ENCODE data around the gene ERN1.

DNA sequence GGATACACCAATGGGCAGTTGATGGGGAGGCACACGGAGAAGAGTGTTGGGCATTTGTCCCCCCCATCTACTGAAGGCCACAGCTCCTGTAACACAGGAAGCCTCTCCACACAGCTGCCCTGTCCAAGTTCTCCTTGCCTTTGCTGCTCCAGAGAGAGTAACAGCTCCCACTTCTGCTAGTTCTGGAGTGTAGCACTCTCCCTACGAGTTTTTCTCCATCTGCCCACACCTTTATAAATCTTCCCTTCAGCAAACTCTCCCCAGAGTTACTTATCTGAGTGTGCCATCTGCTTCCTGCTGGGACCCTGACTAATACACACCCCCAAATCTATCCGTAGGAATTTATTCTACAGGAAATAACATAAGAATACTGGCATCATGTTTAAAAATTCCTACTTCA, 42.6 kb upstream of the ERN1 start:
- TF ChIP-seq GATA2 (IDR thresholded peaks at IDR 0.05; ENCODE audit: low read depth, low read length): no peak
- no peak for TF ChIP-seq GATA3 (IDR thresholded peaks at IDR 0.05; ENCODE audit: low read depth, low read length)

Measured in SH-SY5Y (cell line).